ENCODE results near the gene LANCL2.

The LANCL2 gene

GRCh38 chr7:55425141-55425752 lies 60.1 kb downstream of the LANCL2 start:
- in situ Hi-C loops (cut with HindIII; ENCODE audit: low pct_unique_long_range_greater_than_20kb, low sequenced_read_pairs) = no loop called here
- no peak for DNase-seq (ENCODE audit: low read depth in 1 of 2, low spot score in 1 of 2)
- TF ChIP-seq JUND (IDR thresholded peaks at IDR 0.05; ENCODE audit: low read depth) = no peak

- DNase-seq (ENCODE audit: low read depth in 1 of 2, low spot score in 1 of 2) = no peak
- in situ Hi-C loops (cut with HindIII; ENCODE audit: low pct_unique_long_range_greater_than_20kb, low sequenced_read_pairs) = no loop called here
- TF ChIP-seq JUND (IDR thresholded peaks at IDR 0.05; ENCODE audit: low read depth) = no peak
These were observed 61.5 kb downstream of the LANCL2 start for GRCh38 chr7:55426676-55427075.

- DNase-seq (ENCODE audit: low read depth in 1 of 2, low spot score in 1 of 2) = no peak
- no peak for TF ChIP-seq JUND (IDR thresholded peaks at IDR 0.05; ENCODE audit: low read depth)
- in situ Hi-C loops (cut with HindIII; ENCODE audit: low pct_unique_long_range_greater_than_20kb, low sequenced_read_pairs) = no loop called here
These were observed 62.2 kb downstream of the LANCL2 start for GRCh38 chr7:55427342-55427741.

GRCh38 chr7:55427800-55428199 lies 62.7 kb downstream of the LANCL2 start:
- no peak for DNase-seq (ENCODE audit: low read depth in 1 of 2, low spot score in 1 of 2)
- in situ Hi-C loops (cut with HindIII; ENCODE audit: low pct_unique_long_range_greater_than_20kb, low sequenced_read_pairs) = no loop called here
- no peak for TF ChIP-seq JUND (IDR thresholded peaks at IDR 0.05; ENCODE audit: low read depth)

GRCh38 chr7:55429835-55430499 lies 64.8 kb downstream of the LANCL2 start:
- in situ Hi-C loops (cut with HindIII; ENCODE audit: low pct_unique_long_range_greater_than_20kb, low sequenced_read_pairs) = no loop called here
- TF ChIP-seq JUND (IDR thresholded peaks at IDR 0.05; ENCODE audit: low read depth) = no peak
- DNase-seq (ENCODE audit: low read depth in 1 of 2, low spot score in 1 of 2) = no peak

GRCh38 chr7:55431898-55432297 lies 66.8 kb downstream of the LANCL2 start:
- in situ Hi-C loops (cut with HindIII; ENCODE audit: low pct_unique_long_range_greater_than_20kb, low sequenced_read_pairs) = no loop called here
- no peak for DNase-seq (ENCODE audit: low read depth in 1 of 2, low spot score in 1 of 2)
- TF ChIP-seq JUND (IDR thresholded peaks at IDR 0.05; ENCODE audit: low read depth) = no peak

GRCh38 chr7:55432506-55432905 lies 67.4 kb downstream of the LANCL2 start:
- in situ Hi-C loops (cut with HindIII; ENCODE audit: low pct_unique_long_range_greater_than_20kb, low sequenced_read_pairs) = no loop called here
- no peak for TF ChIP-seq JUND (IDR thresholded peaks at IDR 0.05; ENCODE audit: low read depth)
- DNase-seq (ENCODE audit: low read depth in 1 of 2, low spot score in 1 of 2) = no peak

GRCh38 chr7:55432939-55433784 lies 68.0 kb downstream of the LANCL2 start:
- peak; percentile 82 to 86 for DNase-seq (ENCODE audit: low read depth in 1 of 2, low spot score in 1 of 2)

GRCh38 chr7:55435466-55435865 lies 70.3 kb downstream of the LANCL2 start:
- in situ Hi-C loops (cut with HindIII; ENCODE audit: low pct_unique_long_range_greater_than_20kb, low sequenced_read_pairs) = no loop called here
- TF ChIP-seq JUND (IDR thresholded peaks at IDR 0.05; ENCODE audit: low read depth) = no peak
- DNase-seq (ENCODE audit: low read depth in 1 of 2, low spot score in 1 of 2) = no peak

More at GRCh38 chr7:55432939-55433784, 68.0 kb downstream of the LANCL2 start:
- in situ Hi-C loops (cut with HindIII; ENCODE audit: low pct_unique_long_range_greater_than_20kb, low sequenced_read_pairs) = no loop called here
- TF ChIP-seq JUND (IDR thresholded peaks at IDR 0.05; ENCODE audit: low read depth) = no peak

- in situ Hi-C loops (cut with HindIII; ENCODE audit: low pct_unique_long_range_greater_than_20kb, low sequenced_read_pairs) = no loop called here
- no peak for TF ChIP-seq JUND (IDR thresholded peaks at IDR 0.05; ENCODE audit: low read depth)
- DNase-seq (ENCODE audit: low read depth in 1 of 2, low spot score in 1 of 2) = no peak
These were observed 71.3 kb downstream of the LANCL2 start for GRCh38 chr7:55436457-55436856.

- no peak for TF ChIP-seq JUND (IDR thresholded peaks at IDR 0.05; ENCODE audit: low read depth)
- no peak for DNase-seq (ENCODE audit: low read depth in 1 of 2, low spot score in 1 of 2)
- in situ Hi-C loops (cut with HindIII; ENCODE audit: low pct_unique_long_range_greater_than_20kb, low sequenced_read_pairs) = no loop called here
These were observed 72.2 kb downstream of the LANCL2 start for GRCh38 chr7:55437375-55437774.

- TF ChIP-seq JUND (IDR thresholded peaks at IDR 0.05; ENCODE audit: low read depth) = no peak
- in situ Hi-C loops (cut with HindIII; ENCODE audit: low pct_unique_long_range_greater_than_20kb, low sequenced_read_pairs) = no loop called here
- DNase-seq (ENCODE audit: low read depth in 1 of 2, low spot score in 1 of 2) = no peak
These were observed 73.1 kb downstream of the LANCL2 start for GRCh38 chr7:55438085-55438756.
